ENCODE measurements around the gene MTUS2.

GRCh38 chr13:29174093-29174492 lies 354.0 kb downstream of the MTUS2 start:
- TF ChIP-seq POLR2A (IDR thresholded peaks at IDR 0.05) = no peak
- TF ChIP-seq, protein P1, sequence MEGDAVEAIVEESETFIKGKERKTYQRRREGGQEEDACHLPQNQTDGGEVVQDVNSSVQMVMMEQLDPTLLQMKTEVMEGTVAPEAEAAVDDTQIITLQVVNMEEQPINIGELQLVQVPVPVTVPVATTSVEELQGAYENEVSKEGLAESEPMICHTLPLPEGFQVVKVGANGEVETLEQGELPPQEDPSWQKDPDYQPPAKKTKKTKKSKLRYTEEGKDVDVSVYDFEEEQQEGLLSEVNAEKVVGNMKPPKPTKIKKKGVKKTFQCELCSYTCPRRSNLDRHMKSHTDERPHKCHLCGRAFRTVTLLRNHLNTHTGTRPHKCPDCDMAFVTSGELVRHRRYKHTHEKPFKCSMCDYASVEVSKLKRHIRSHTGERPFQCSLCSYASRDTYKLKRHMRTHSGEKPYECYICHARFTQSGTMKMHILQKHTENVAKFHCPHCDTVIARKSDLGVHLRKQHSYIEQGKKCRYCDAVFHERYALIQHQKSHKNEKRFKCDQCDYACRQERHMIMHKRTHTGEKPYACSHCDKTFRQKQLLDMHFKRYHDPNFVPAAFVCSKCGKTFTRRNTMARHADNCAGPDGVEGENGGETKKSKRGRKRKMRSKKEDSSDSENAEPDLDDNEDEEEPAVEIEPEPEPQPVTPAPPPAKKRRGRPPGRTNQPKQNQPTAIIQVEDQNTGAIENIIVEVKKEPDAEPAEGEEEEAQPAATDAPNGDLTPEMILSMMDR (IDR thresholded peaks at IDR 0.05) = no peak
